Heart right ventricle (tissue), 16 donors: ENCODE data around the gene SSX3. TPM values are rescaled to one million over a fixed set of nuclear protein-coding genes. Genes with fewer than 3 reads are reported as not detected.
"Not testable (repeated sequence)": the region's sequence is repeated elsewhere in the genome, so short reads cannot be mapped to it uniquely, and the experiment has no call there.

Experiments
- ATAC-seq, 8 donors: fragments of 200-7000 bp; cut with Tn5 transposase; one replicate each; pipeline ENCODE4 v1.9.1; 2020; ENCODE audit warnings: mild to moderate bottlenecking in 8 of 8, moderate library complexity in 8 of 8, moderate number of reproducible peaks in 1 of 8
- DNase-seq, 2 donors: peaks; one replicate each; pipeline ENCODE4 v3.0.0-alpha.2; 2020
- H3K27ac ChIP-seq, 10 donors: fragments of 200-600 bp; sonication (generic) in 2 of 10; one replicate each; pipeline versions ENCODE4 v1.5.0 to v1.8.0; 2020 to 2022; ENCODE audit warnings: mild to moderate bottlenecking in 3 of 10
- H3K27me3 ChIP-seq, 7 donors: fragments of 200-600 bp; one replicate each; pipeline ENCODE4 v1.8.0; 2021 to 2022; ENCODE audit warnings: mild to moderate bottlenecking in 2 of 7
- H3K36me3 ChIP-seq, 9 donors: fragments of 200-600 bp; sonication (generic) in 1 of 9; one replicate each; pipeline versions ENCODE4 v1.5.0 to v1.8.0; 2020 to 2022; ENCODE audit warnings: mild to moderate bottlenecking in 2 of 9
- H3K4me1 ChIP-seq, 9 donors: fragments of 200-600 bp; sonication (generic) in 1 of 9; one replicate each; pipeline versions ENCODE4 v1.5.0 to v1.8.0; 2020 to 2022; ENCODE audit warnings: mild to moderate bottlenecking in 4 of 9
- H3K4me3 ChIP-seq, 10 donors: fragments of 200-600 bp; sonication (generic) in 2 of 10; one replicate each; pipeline versions ENCODE4 v1.5.0 to v1.8.0; 2020 to 2022; ENCODE audit warnings: mild to moderate bottlenecking in 7 of 10, moderate library complexity in 2 of 10
- H3K9me3 ChIP-seq, 11 donors: fragments of 200-600 bp in 10 of 11; sonication (generic) in 2 of 11; one replicate each; pipeline versions ENCODE4 v1.5.0 to v1.8.0; 2013 to 2022; ENCODE audit warnings: mild to moderate bottlenecking in 2 of 11, control low read depth in 1 of 11, moderate library complexity in 1 of 11
- CTCF ChIP-seq, 9 donors: fragments of 200-600 bp; sonication (generic) in 2 of 9; IDR thresholded peaks; one replicate each; pipeline versions ENCODE4 v1.5.0 to v1.8.0; 2021 to 2022; ENCODE audit warnings: antibody characterized with exemption in 9 of 9, mild to moderate bottlenecking in 5 of 9, moderate library complexity in 1 of 9
- WGBS, 2 donors: extraction: QIAGEN DNeasy Blood & Tissue Kit; methylation state at CpG; one replicate each; pipeline ENCODE4 v1.1.7; 2013; ENCODE audit warnings: inconsistent platforms in 1 of 2; 5-methylcytosine and 5-hydroxymethylcytosine counted together
- intact Hi-C, 10 donors: fragments of 100-400 bp; cut with DNase I; formaldehyde crosslinking; loops; one replicate each; pipeline versions ENCODE4 v1.11.1 to v1.14.2; 2022
- polyA plus RNA-seq, 2 donors: library from polyadenylated mRNA; stranded (reverse); fragments of 200-250 nt; gene quantifications; one replicate each; pipeline ENCODE4 v1.2.3, GENCODE V29; 2013
- total RNA-seq, 10 donors: library from RNA; stranded (reverse); fragmentation: NEBNext Ultra II Directional in 3 of 10; extraction: Animal tissue kit (Norgen Biotek cat#: 25700) in 3 of 10; gene quantifications; one replicate each; pipeline versions ENCODE4 v1.2.1 to v1.2.4, GENCODE V29; 2021 to 2023
- donor health status: Arrhythmogenic right ventricular cardiomyopathy.
- donor health status: ischemic (EF 13 %, LVEDD 7.1; RV severe dilation, severe dysfunction).
- donor health status: healthy with polysubstance abuse.
- donor health status: DM: no; HTN: yes; CAD: no.
- donor health status: DM: no; HTN: no; CAD: no.
- donor health status: ischemic (EF 25% LVEDD 6.9; RV normal size, moderate dysfunction).
- donor health status: ischemic (EF 25% LVEDD 5.7; RV mildly dilated, moderate dysfunction).
- donor health status: healthy.
- donor health status: DM: yes; HTN: yes; CAD: no.
- donor health status: Ischemic cardiomyopathy.
- donor health status: ischemic (EF 35%, LVEDD 5.7; RV mildly dilated, moderate dysfunction).
- donor health status: nonischemic (EF 11% LVEDD 7.7; RV severe dilation, severe dysfunction).
- donor health status: DM: yes; HTN: yes; CAD: no.
- donor health status: PGD.
- donor health status: ischemic (EF 29% LVEDD 5.4; RV normal size, mild dysfunction).
- donor health status: nonischemic (EF 23%, LVEDD 6.1; RV moderate dilation, normal function).

SSX3 gene
- total and polyA plus RNA-seq, 12 donors, result not detected

- WGBS, 2 donors, result 94 to 98% methylated on average over 7 to 8 of the region's 8 CpGs
- TF ChIP-seq CTCF (IDR thresholded peaks at IDR 0.05), result no peak
- H3K4me1 ChIP-seq, result no peaks in the 10 kb centered on the region
Measured at GRCh38 chrX:48357681-48358080, 1.2 kb upstream of the SSX3 start.

GRCh38 chrX:48346059-48346458 lies 10.4 kb downstream of the SSX3 start:
- H3K27ac ChIP-seq, H3K9me3 ChIP-seq, H3K4me3 ChIP-seq, DNase-seq, H3K36me3 ChIP-seq, ATAC-seq, H3K4me1 ChIP-seq, intact Hi-C loops: not testable (repeated sequence)
- H3K27me3 ChIP-seq, result peaks cover 0 to 11% (median 0%) of the 10 kb centered on the region in 7 donors
- 40 to 45% methylated on average over 8 of the region's 8 CpGs for WGBS, 2 donors

More at GRCh38 chrX:48357681-48358080, 1.2 kb upstream of the SSX3 start:
- ATAC-seq, result no peak
- no peaks in the 10 kb centered on the region for H3K36me3 ChIP-seq
- DNase-seq, result no peak
- H3K27me3 ChIP-seq, result no peaks in the 10 kb centered on the region
- no peak overlapping the region for H3K4me3 ChIP-seq
- intact Hi-C loops, result no loop called here
- H3K27ac ChIP-seq, result no peak overlapping the region
- H3K9me3 ChIP-seq, result no peaks in the 10 kb centered on the region

- H3K9me3 ChIP-seq, H3K36me3 ChIP-seq, ATAC-seq, DNase-seq, H3K4me1 ChIP-seq, H3K4me3 ChIP-seq, H3K27ac ChIP-seq, intact Hi-C loops: not testable (repeated sequence)
- 70 to 73% methylated on average over 2 of the region's 2 CpGs for WGBS, 2 donors
- peaks cover 0 to 13% (median 0%) of the 10 kb centered on the region in 7 donors for H3K27me3 ChIP-seq
Measured at GRCh38 chrX:48313996-48314395, 42.5 kb downstream of the SSX3 start.

GRCh38 chrX:48306175-48306574 lies 50.3 kb downstream of the SSX3 start:
- no peak for DNase-seq
- 87 to 90% methylated on average over 11 of the region's 11 CpGs for WGBS, 2 donors

More at GRCh38 chrX:48306175-48306574, 50.3 kb downstream of the SSX3 start:
- no peaks in the 10 kb centered on the region for H3K4me1 ChIP-seq
- TF ChIP-seq CTCF (IDR thresholded peaks at IDR 0.05), result no peak
- intact Hi-C loops, result no loop called here
- H3K27ac ChIP-seq, result no peak overlapping the region
- peaks cover 0 to 5% (median 0%) of the 10 kb centered on the region in 7 donors for H3K27me3 ChIP-seq
- no peaks in the 10 kb centered on the region for H3K36me3 ChIP-seq
- H3K4me3 ChIP-seq, result no peak overlapping the region
- ATAC-seq, result no peak
- H3K9me3 ChIP-seq, result no peaks in the 10 kb centered on the region

Other genes starting within 250 kb of the SSX3 start
- gene SPACA5B, start 226.1 kb downstream of the SSX3 start, total RNA-seq, result not detected
- not detected for gene SPACA5B, start 226.1 kb downstream of the SSX3 start, polyA plus RNA-seq
- not detected for gene SSX5, start 159.9 kb downstream of the SSX3 start, total RNA-seq
- gene SSX5, start 159.9 kb downstream of the SSX3 start, polyA plus RNA-seq, result not detected
- gene SSX1, start 101.3 kb downstream of the SSX3 start, total RNA-seq, result not detected
- not detected for gene SSX1, start 101.3 kb downstream of the SSX3 start, polyA plus RNA-seq
- gene SSX4, start 26.8 kb upstream of the SSX3 start, total RNA-seq, result not detected
- gene SSX4, start 26.8 kb upstream of the SSX3 start, polyA plus RNA-seq, result not detected
- gene SSX4B, start 55.3 kb upstream of the SSX3 start, total RNA-seq, result not detected
- gene SSX4B, start 55.3 kb upstream of the SSX3 start, polyA plus RNA-seq, result not detected
- gene SLC38A5, start 113.6 kb upstream of the SSX3 start, total RNA-seq, result 1 to 10 TPM in 7 of 10 donors, under 1 TPM in 3; 0.64 to 5.3 (median 1.7) TPM
- 10 to 100 TPM in 1 of 2 donors, 1 to 10 TPM in 1; 2.6 to 15.4 TPM for gene SLC38A5, start 113.6 kb upstream of the SSX3 start, polyA plus RNA-seq
- 10 to 100 TPM; 11.6 to 22.8 (median 12.9) TPM for gene FTSJ1, start 119.5 kb upstream of the SSX3 start, total RNA-seq
- 10 to 100 TPM; 25.2 to 46.1 TPM for gene FTSJ1, start 119.5 kb upstream of the SSX3 start, polyA plus RNA-seq
- gene PORCN, start 152.3 kb upstream of the SSX3 start, total RNA-seq, result 10 to 100 TPM in 9 of 10 donors, 1 to 10 TPM in 1; 9.9 to 16.1 (median 13.0) TPM
- gene PORCN, start 152.3 kb upstream of the SSX3 start, polyA plus RNA-seq, result 10 to 100 TPM; 12.7 to 26.7 TPM
- gene EBP, start 165.1 kb upstream of the SSX3 start, total RNA-seq, result 10 to 100 TPM; 35.1 to 76.0 (median 54.2) TPM
- gene EBP, start 165.1 kb upstream of the SSX3 start, polyA plus RNA-seq, result 100 to 1,000 TPM in 1 of 2 donors, 10 to 100 TPM in 1; 96.9 to 128 TPM
- 10 to 100 TPM; 14.7 to 22.6 (median 18.7) TPM for gene TBC1D25, start 183.0 kb upstream of the SSX3 start, total RNA-seq
- 10 to 100 TPM in 1 of 2 donors, 1 to 10 TPM in 1; 6.1 to 11.1 TPM for gene TBC1D25, start 183.0 kb upstream of the SSX3 start, polyA plus RNA-seq
- gene RBM3, start 217.8 kb upstream of the SSX3 start, total RNA-seq, result 100 to 1,000 TPM in 8 of 10 donors, 10 to 100 TPM in 2; 60.0 to 204 (median 111) TPM
- gene RBM3, start 217.8 kb upstream of the SSX3 start, polyA plus RNA-seq, result 100 to 1,000 TPM in 1 of 2 donors, 10 to 100 TPM in 1; 99.6 to 127 TPM
- 100 to 1,000 TPM; 121 to 176 (median 157) TPM for gene WDR13, start 240.8 kb upstream of the SSX3 start, total RNA-seq
- 100 to 1,000 TPM; 292 to 352 TPM for gene WDR13, start 240.8 kb upstream of the SSX3 start, polyA plus RNA-seq